GM18511 (cell line): ENCODE data around the gene KDM4C.

ENCODE experiments used
- ATAC-seq: cut with Tn5 transposase; IDR thresholded peaks from one replicate; pipeline ENCODE4 v1.9.1; 2021; ENCODE audit warnings: mild to moderate bottlenecking, moderate library complexity; ENCODE audit not compliant: unreplicated experiment

The KDM4C gene

DNA sequence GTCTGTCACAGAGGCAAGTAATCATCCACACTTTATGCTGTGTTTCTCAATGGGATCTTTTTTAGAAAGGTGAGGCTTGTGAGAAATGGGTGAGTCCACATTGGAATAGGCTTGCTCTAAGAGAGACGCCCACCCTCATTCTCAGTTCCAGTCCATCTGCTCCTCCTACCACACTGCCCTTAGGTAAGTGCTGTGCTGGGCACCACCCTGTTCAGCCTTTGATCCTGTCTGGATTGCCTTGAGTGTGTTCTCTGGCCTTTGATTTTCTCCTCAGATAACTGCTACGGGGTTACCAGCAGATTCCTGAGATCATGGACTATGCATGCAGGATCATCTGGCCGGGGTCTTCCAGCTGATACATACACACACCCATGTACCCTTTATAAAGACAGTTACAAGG is 328.6 kb downstream of the KDM4C start:
- no peak for ATAC-seq

DNA sequence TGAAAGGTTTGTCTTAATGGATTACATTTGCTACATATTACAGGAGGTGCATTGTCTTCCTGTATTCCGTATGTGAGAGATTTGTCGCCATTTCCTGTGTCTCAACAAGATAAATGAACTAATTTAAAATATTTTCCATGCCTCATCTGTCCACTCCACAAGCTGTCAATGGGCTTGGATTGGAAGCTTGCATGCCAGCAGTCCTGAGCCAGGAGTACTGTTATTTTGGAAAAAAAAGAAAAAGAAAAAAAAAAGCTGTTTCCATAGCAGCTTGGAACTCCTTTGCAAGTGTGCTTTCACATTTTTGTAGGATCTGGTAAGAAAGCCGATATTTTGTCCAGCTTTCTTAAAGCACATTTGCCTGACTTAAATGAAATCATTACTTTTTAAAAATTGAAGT is 330.8 kb downstream of the KDM4C start:
- ATAC-seq: no peak

DNA sequence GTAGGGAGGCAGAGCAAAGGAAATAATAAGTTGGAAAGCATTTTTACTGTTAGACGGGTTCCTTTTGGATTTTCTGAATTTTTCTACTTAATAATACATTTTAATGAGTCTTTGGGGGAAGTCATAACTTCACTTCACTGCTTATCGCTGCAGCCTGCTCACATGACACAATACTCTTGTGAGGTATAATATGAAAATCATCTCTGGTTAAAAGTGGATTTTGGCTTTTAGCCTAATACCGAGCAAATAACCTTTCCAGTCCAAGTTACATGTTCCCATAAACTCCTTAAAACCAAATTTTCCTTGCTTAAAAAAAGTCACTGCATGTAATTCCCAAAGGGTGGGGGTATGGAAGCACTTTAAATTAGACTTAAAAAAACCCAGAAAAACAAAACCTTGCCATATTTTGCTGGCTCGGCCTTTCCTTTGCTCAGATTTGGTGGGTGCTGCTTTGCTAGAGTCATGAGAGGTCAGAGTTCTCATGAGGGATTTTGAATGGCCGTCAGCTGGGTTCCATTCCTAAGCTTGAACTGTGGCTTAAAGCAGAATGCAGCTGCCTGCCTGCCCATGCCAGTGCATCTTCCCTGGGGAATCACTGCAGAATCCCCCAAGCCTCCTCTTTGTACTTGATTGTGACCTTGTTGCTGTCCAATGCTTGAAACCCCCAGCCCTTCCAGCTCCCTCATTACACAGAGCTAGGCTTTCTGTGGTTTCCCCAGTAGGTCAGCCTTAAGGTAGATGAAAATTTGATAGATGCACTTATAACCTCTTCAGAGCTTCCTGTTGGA is 331.8 kb downstream of the KDM4C start:
- ATAC-seq: no peak

DNA sequence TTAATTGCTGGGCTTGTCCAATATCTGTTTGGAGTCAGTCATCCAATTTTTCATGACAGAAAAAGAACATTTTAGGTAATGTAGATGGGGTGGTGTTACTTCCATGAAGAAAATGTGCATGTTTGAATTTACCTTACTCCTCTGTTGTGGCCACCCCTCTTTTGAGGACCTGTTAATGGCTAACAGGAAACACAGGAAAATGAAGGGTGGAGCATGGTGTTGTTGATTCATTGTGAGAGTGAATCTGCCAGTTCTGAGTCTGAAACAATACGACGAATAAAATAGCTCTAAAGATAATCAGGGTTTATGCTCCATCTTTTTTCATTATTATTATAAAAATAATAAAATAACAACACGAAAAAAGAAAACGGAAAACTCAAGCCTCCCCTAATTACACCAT is 335.3 kb downstream of the KDM4C start:
- ATAC-seq: no peak

DNA sequence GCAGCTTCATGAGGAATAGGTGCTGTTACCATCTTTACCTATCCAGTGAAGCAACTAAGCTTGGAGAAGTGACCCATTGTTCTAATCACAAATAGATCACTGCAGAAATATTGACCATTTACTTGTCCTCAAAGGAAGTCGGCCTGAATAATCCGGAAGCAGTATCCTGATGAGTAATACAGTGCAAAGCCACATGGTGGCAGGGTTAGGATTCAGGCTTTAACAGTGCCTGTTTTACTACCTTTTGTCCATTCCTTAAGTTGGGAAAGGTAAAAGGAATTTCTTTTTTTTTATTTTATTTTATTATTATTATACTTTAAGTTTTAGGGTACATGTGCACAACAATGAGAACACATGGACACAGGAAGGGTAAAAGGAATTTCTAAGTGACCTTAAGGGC is 336.3 kb downstream of the KDM4C start:
- ATAC-seq: no peak

DNA sequence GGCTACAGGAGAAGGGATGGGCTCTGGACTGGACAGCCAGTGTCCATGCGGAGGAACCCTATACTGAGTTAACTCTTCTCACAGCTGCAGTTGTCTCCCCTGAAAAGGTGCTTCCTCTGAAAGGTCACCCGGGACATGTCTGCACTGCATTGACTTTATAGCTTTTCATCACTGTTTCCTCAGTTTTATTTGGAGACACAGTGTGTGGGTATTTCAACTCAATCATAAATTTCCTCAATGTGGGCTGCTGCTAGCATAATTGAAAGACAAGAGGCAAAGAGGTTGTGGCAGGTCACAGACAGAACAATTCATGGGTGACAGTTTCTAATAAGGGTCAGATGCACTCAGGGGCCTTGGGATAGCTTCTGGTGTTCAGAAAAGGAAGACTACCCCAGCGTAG is 336.8 kb downstream of the KDM4C start:
- no peak for ATAC-seq

DNA sequence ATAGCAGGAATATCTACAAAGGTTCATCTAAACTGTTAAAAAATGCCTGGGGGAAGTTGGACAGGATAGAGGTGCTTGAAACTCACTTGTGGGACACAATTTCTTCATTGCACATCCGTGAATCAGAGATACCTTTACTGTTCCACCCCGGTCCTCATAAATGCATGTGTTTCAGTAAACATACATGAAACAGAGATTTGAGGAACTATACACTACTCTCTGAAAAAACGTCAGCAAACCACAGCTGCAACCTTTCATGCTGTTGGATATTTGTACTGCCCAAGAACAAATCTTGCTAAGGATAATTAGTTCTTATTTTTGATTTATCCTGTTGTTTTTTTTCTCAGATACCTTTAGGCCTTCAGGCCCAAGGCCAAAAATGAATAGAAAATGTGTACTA is 337.3 kb downstream of the KDM4C start:
- ATAC-seq: peak; percentile 81

DNA sequence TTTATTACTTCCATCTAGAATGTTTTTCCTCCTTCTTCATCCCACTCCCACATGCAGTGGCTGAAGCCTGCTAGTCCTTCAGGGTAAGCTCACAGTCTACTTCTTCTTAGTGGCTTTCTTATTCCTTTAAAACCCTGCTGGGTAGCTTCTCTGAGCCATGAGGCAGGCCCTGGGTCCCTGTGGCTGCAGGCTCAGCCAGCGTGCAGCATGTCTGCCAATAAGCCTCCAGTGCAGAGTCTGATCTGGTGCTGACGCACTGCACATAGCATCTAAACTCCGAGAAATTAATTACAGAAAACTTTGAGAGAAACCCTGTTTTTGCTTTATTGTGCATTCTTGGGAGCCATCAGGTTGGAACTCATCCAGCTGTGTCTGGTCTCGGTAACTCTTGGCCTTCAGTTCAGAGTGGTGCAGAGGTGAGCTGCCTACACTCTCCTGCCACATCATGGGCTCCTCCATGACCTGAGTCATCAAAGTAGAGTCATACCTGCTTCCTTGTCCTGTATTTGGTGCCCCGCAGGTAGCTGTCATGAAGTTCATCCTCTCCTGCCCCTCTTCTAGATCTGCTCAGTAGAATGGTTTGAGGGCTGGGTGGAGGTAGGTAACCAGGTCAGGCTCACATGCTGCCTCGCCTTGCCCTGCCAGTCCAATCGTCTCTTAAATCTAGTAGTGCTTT is 339.4 kb downstream of the KDM4C start:
- ATAC-seq: no peak

DNA sequence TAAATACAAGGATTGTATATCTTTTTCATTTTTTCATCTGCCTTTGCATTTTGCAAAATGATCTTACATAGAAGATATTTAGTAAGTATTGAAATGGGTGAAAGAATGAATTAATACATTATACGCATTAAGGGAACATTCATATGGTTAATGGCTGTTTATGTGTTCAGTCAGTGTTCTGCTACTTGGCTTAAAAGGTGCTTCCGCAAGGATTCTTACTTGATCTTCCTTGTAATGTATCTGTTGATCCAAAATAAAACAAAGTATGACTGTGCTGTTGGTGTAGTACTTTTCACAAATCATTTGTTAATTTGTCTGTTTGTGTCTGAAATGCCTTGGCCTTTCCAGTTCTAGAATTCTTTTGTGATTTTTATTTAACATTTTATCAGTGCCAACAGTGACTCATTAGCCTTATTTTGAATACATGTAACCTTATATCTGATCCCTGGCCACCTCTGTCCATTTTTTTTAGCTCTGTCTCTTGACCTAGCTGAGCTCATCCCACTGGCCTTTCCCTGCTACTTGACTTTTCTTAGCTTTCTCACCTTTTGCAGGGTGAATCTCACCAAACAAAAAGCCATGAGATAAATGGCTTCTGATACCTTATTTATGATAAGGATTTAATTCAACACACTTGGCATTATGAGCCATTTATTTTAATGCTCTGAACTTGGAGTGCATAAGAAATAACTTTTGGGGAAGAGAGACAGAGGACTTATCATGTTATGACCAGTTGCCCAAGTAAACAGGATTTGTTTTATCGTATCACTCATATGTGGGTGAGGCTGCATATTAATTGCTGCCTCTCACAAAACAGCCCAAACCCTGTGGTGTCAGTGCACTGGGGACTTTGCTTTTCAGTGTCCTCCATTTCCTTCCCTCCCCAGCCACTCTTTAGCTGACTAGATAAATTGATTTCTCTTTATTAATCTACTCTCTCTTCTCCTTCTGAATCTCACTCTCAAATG is 340.3 kb downstream of the KDM4C start:
- ATAC-seq: no peak

DNA sequence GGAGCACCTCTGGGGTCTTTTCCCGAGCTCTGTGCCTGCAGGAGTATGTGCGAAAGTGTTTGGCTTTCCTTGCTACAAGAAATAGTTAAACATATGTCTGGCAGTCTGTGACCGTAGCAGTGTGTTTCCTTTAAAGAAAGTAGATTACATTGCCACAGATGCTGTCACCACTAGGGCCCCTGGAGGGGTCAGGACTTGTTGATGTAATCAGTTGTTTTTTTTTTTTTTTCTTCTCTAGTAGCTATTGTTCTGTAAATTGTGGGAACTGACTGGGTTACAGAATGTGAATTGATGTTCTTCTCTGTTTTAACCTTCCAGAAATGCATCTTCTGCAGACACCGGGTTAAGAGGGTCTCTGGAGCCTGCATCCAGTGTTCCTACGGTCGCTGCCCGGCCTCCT is 345.6 kb downstream of the KDM4C start:
- ATAC-seq: no peak

DNA sequence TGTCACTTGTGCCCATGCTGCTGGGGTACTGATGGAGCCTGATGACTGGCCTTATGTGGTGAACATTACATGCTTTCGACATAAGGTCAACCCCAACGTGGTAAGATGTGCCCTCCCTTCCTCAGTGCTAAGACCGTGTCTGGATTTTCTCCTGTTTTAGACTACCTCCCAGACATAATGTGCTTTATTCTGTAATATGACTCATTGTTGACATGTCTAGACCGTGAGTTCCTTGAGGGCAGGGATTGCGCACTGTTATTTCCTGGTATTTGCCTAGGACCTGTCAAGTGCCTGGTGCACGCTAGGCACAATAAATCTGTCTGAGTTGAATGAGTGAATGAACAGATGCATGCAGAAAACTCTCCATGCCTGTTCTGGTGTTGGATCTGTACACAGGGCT is 346.0 kb downstream of the KDM4C start:
- no peak for ATAC-seq

DNA sequence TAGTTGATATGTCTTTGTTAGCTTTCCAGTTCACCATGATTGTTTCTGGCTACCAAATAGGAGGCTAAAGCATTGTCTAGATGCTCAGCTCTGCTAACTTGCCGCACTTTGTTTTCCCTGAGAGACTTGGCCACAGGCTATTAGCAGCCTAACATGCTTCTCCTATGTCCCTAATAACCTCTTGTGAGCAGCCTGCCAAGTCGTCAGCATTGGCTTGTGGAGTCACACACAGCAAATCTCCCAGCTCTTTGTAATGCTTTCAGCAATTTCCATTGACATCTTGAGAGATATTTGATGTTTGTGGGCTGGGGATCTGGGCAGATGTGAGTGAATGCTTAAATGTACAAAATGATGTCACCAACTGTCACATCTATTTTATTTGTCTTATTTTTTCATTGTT is 346.9 kb downstream of the KDM4C start:
- no peak for ATAC-seq

DNA sequence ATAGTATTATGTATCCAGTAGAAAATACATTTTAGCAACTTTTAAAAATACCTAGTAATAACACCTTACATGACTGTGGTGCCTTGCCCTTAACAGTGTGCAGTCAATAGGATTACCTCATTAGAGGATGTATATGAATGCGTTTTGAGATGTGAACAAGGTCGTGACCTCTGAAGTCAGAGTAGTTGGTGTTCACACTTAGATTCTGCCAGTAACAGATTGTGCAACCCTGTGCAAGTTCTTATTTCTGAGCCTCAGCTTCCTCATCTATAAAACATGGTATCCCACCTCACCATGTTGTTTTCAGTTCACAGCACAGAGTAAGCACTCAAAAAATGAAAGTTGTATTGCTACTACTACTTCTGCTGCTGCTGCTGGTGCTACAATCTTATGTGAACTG is 347.3 kb downstream of the KDM4C start:
- no peak for ATAC-seq

DNA sequence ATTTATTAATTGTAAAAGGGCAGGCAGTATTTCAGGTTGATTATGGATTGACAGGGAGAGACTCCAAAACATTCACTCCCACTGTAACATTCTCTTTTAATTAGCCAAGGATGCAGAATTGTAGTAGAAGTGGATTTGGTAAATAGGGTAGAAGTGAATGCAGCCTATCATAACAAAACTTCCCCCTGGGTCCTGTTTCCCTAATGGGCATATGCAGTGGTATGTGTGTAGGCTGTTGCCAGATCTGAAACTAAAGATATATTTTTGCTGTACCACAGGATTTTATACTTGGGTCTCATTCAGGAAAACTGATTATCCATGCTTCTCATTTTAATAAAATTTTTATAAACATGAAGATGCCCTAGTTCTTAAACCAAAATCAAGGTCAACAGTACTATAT is 351.2 kb downstream of the KDM4C start:
- ATAC-seq: no peak

DNA sequence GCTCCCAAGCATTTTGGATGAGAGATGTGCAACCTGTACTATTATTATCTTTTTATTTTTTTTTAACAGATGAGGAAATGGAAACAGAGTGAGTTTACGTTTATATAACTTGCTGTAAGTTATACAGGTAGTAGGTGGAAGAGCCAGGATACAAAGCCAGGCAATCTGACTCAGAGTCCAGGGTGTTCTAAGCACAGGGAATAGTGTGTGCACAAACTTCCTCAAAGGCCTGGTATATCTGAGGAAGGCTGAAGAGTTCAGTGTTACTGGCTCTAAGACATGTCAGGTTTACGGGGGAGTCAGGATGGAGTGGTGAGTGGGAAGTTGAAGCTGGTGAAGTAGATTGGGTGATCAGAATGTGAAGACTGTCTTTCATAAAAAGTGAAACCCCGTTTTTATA is 353.6 kb downstream of the KDM4C start:
- ATAC-seq: no peak

DNA sequence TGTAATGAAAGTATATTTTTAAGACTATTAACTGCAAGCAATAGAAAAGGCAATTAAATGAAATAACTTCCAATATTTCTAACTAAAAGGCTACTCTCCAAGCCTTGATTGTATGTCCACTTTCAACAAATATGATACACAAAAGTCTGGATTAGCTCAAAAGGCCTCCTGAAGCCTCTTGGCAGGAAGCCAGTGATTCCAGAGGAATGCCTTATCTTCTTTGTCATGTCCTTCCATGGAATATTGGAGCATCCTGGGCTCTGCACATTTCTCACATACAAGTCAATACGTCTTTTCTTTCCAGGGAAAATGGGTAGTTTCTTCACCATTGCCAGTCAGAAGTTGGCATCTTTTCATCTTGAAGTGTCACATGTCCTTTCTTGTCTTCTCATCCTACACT is 357.8 kb downstream of the KDM4C start:
- no peak for ATAC-seq

DNA sequence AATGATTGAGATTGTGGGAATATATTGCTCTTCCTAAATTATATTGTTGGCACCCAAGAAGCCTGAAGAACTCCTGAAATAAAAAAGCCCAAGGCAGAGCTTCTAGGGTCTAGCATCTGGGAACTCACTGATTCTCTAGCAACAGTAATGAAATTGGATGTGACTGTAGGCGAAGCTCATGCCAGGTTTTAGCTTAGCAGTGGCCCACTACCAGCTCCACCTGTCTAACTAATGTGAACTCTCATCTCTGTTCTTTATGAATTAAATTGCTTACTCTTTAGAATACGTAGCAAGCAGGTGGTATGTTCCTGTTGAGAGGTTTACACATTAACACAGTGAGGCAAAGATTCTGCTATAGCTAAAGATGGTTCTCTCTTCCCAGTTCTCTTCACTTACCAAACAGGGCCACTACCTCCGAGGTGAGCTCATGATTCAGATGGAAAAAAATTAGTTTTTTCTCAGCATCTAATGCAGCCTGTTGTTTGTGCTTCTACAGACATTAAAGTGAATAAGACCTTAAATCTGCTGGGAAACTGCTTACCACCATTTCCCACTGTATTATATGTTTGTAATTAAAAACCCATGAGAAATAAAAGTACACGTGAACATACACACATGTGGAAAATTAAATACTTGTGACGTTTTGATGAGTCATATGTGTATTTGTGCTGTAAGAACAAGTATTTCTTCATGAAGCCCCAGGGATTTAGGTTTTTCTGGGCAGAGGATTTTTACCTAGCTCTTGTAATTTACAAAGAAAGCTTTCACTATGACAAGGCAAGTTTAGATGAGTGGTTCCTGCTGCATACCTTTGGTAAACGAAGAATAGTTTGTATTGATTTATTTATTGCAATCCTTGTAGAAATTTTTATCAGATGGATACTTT is 360.1 kb downstream of the KDM4C start:
- peak; percentile 68 for ATAC-seq

DNA sequence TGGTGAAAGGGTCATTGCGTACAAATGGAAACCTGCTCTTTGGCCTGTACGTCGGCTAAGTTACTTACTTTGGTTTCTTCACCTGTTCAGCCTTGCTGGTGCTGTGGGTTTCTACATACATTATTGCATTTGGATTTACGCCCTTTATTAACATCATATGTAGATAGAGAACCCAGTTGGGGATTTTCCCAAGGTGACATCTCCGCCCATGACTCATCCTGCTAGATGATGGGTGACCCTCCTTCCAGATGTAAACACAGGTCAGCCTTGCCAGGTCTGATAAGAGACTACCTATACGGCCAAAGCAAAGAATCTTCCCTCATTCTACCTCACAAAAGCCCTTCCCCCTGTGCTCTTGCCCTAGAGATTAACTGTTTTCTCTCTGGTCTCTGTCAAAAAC is 360.9 kb downstream of the KDM4C start:
- peak; percentile 25 for ATAC-seq

DNA sequence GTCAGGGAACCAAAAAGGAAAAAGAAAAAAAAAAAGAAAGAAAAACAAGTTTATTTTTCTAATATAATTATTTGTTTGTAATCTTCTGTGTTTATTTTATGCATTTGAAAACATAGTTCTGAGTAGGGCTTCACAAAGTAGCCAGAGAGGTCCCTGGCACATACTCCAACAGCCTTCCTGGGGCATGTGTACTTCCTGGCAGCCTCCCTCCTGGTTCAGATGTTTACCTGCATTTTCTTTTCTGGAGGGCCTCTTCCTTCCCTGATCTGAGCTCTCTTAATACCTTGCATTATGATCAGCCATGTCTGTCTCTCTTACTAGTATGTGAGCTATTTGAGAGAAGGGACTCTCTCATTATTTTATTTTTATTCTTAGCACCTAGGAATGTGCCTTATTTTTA is 361.8 kb downstream of the KDM4C start:
- no peak for ATAC-seq

DNA sequence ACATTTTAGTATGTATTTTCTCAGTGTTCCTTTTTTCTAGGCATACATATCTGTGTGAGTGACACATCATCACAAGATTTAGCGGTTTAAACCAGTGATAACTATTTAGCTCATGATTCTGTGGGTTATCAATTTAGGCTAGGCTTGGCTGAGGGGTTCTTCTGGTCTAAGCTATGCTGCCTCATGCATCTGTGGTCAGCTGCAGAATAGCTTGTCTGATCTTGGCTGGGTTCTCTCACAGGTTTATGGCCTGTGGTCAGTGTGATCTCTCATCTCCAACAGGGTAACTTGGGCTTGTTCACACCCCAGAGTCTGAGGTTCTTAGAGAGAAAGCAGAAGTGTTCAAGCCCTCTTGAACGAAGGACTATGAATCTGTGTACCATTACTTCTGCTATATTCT is 363.3 kb downstream of the KDM4C start:
- ATAC-seq: peak; percentile 72

DNA sequence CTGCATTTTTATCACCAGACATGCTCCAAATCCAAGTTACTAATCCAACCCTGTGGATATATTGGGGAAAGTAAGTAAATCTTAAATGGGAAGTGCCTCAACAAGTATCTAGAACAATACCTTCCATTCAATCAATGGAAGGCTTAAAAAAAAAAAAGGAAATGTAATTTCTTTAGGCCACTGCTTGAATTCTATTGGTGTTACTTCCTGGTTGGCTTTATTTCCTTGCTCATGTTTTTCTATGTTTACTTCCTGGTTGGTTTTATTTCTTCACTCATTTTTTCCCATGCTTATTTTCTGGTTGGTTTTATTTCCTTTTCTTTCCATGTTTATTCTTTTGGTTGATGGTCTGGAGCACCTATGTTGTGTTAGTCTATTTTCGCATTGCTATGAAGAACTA is 363.9 kb downstream of the KDM4C start:
- no peak for ATAC-seq
